ENCODE data around the gene GABRA4. TPM values are rescaled to one million over a fixed set of nuclear protein-coding genes. Genes with fewer than 3 reads are reported as not detected.

GABRA4 gene
- total and polyA plus RNA-seq, 2 donors (not counting 1 experiment from before 2014, with no cell fraction given): not detected

DNA sequence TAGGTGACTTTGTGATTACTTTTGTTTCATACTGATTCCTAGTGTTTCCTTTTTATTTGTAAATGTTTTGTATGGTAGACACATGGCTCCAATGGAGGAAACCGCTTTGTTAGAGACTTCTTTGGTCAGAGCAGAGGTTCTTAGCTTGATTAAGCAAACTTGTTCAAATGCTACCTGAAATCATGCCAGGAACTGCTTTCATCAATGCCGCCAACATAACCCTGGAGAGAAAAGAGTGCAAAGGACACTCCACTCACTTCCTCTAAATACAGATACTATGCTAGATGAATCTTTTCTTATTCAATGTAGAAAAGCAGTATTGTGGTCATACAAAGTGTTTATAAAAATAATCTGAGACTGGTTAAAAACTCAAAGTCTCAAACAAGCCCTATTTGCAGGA is 58.7 kb downstream of the GABRA4 start:
- Histone ChIP-seq H3K79me2 (ENCODE audit: control insufficient read depth, insufficient read depth, low read length) (no peaks in the 10 kb centered on the region), H3K9me3 (ENCODE audit: control extremely low read depth in 1 of 3, control insufficient read depth in 2 of 3, insufficient read depth in 1 of 3, low read length in 2 of 3) (no peaks in the 10 kb centered on the region), H3K36me3 (replicated peaks in 1 of 2; ENCODE audit: control extremely low read depth in 1 of 2, control insufficient read depth in 1 of 2, extremely low read depth in 1 of 2, insufficient read depth in 2 of 2, low read length in 1 of 2) (no peaks in the 10 kb centered on the region), H3K4me2 (replicated peaks; ENCODE audit: low read depth, low read length, poor library complexity, severe bottlenecking) (no peak overlapping the region), H3K9ac (ENCODE audit: low read length) (no peak overlapping the region), H4K20me1 (ENCODE audit: control insufficient read depth, insufficient read depth, low read length, poor library complexity, severe bottlenecking) (no peaks in the 10 kb centered on the region), H3K4me3 (ENCODE audit: control extremely low read depth in 1 of 5, extremely low read depth in 1 of 5, insufficient read depth in 1 of 5, low read depth in 2 of 5, low read length in 4 of 5) (no peak overlapping the region), H3K4me1 (ENCODE audit: control insufficient read depth in 2 of 2, insufficient read depth in 2 of 2, low read length in 2 of 2) (no peaks in the 10 kb centered on the region), H3K27me3 (replicated peaks in 1 of 4; ENCODE audit: control extremely low read depth in 1 of 4, control insufficient read depth in 3 of 4, insufficient read depth in 4 of 4, low read length in 3 of 4) (no peaks in the 10 kb centered on the region), H2AFZ (ENCODE audit: insufficient read depth, low read depth, low read length, poor library complexity, severe bottlenecking) (no peak overlapping the region), H3K27ac (ENCODE audit: low read length in 2 of 2) (no peak overlapping the region)
- ChIA-PET POLR2A (no interaction called here), CTCF (no interaction called here)
- intact Hi-C loops (cut with micrococcal nuclease): loop anchor here (10.0 kb wide), 1 partner anchor 630 kb away; no protein-coding TSS in a partner anchor
- no peak for TF ChIP-seq EZH2 (IDR thresholded peaks at IDR 0.05; ENCODE audit: borderline replicate concordance, insufficient read depth, low read depth, low read length, poor library complexity, severe bottlenecking)
- TF ChIP-seq, protein P1, sequence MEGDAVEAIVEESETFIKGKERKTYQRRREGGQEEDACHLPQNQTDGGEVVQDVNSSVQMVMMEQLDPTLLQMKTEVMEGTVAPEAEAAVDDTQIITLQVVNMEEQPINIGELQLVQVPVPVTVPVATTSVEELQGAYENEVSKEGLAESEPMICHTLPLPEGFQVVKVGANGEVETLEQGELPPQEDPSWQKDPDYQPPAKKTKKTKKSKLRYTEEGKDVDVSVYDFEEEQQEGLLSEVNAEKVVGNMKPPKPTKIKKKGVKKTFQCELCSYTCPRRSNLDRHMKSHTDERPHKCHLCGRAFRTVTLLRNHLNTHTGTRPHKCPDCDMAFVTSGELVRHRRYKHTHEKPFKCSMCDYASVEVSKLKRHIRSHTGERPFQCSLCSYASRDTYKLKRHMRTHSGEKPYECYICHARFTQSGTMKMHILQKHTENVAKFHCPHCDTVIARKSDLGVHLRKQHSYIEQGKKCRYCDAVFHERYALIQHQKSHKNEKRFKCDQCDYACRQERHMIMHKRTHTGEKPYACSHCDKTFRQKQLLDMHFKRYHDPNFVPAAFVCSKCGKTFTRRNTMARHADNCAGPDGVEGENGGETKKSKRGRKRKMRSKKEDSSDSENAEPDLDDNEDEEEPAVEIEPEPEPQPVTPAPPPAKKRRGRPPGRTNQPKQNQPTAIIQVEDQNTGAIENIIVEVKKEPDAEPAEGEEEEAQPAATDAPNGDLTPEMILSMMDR (IDR thresholded peaks at IDR 0.05): no peak
- Mint-ChIP-seq H3K9me3 (ENCODE audit: insufficient read depth) (no peaks in the 10 kb centered on the region), H3K4me1 (no peaks in the 10 kb centered on the region), H3K4me3 (no peak overlapping the region), H3K27me3 (no peaks in the 10 kb centered on the region), H3K27ac (no peak overlapping the region)
- DNase-seq (no peak), ATAC-seq (ENCODE audit: low read depth) (no peak)
- WGBS (ENCODE audit: insufficient coverage): 90% methylated on average over 1 of the region's 2 CpGs

DNA sequence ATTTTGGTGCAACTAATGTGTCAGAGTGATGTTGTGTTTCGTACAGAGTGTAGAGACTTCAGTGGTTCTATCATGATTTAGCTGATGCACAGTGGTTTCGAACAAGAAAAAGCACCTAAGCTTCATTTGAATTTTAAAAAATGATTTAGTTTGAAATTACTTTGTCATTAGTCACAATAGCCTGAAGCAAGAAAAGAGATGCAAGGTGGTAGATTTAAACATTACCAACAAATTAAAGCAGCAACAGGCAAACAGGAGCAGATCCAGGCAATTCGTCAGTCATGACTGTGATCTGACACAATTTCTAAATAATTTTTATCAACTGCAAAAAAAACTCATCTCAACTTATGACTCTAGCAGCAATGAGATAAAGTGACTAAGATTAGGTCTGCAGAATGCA is 59.7 kb downstream of the GABRA4 start:
- no peaks in the 10 kb centered on the region for H3K9me3 ChIP-seq (ENCODE audit: control extremely low read depth in 1 of 3, control insufficient read depth in 2 of 3, insufficient read depth in 1 of 3, low read length in 2 of 3)
- H3K4me1 ChIP-seq (ENCODE audit: control insufficient read depth in 2 of 2, insufficient read depth in 2 of 2, low read length in 2 of 2): no peaks in the 10 kb centered on the region
- DNase-seq (no peak), ATAC-seq (ENCODE audit: low read depth) (no peak)
- Mint-ChIP-seq H3K27ac (no peak overlapping the region), H3K4me3 (no peak overlapping the region), H3K4me1 (no peaks in the 10 kb centered on the region), H3K9me3 (ENCODE audit: insufficient read depth) (no peaks in the 10 kb centered on the region), H3K27me3 (no peaks in the 10 kb centered on the region)
- no peak overlapping the region for H2AFZ ChIP-seq (ENCODE audit: insufficient read depth, low read depth, low read length, poor library complexity, severe bottlenecking)
- intact Hi-C loops (cut with micrococcal nuclease): loop anchor here (10.0 kb wide), 1 partner anchor 631 kb away; no protein-coding TSS in a partner anchor
- no peaks in the 10 kb centered on the region for H4K20me1 ChIP-seq (ENCODE audit: control insufficient read depth, insufficient read depth, low read length, poor library complexity, severe bottlenecking)
- H3K36me3 ChIP-seq (replicated peaks in 1 of 2; ENCODE audit: control extremely low read depth in 1 of 2, control insufficient read depth in 1 of 2, extremely low read depth in 1 of 2, insufficient read depth in 2 of 2, low read length in 1 of 2): no peaks in the 10 kb centered on the region
- ChIA-PET CTCF (no interaction called here), POLR2A (no interaction called here)
- H3K79me2 ChIP-seq (ENCODE audit: control insufficient read depth, insufficient read depth, low read length): no peaks in the 10 kb centered on the region
- H3K4me3 ChIP-seq (ENCODE audit: control extremely low read depth in 1 of 5, extremely low read depth in 1 of 5, insufficient read depth in 1 of 5, low read depth in 2 of 5, low read length in 4 of 5): no peak overlapping the region
- no peaks in the 10 kb centered on the region for H3K27me3 ChIP-seq (replicated peaks in 1 of 4; ENCODE audit: control extremely low read depth in 1 of 4, control insufficient read depth in 3 of 4, insufficient read depth in 4 of 4, low read length in 3 of 4)
- no peak overlapping the region for H3K27ac ChIP-seq (ENCODE audit: low read length in 2 of 2)
- no peak overlapping the region for H3K9ac ChIP-seq (ENCODE audit: low read length)
- TF ChIP-seq EZH2 (IDR thresholded peaks at IDR 0.05; ENCODE audit: borderline replicate concordance, insufficient read depth, low read depth, low read length, poor library complexity, severe bottlenecking): no peak
- TF ChIP-seq, protein P1 (IDR thresholded peaks at IDR 0.05): no peak
- WGBS (ENCODE audit: insufficient coverage): 100% methylated on average over 1 of the region's 3 CpGs
- H3K4me2 ChIP-seq (replicated peaks; ENCODE audit: low read depth, low read length, poor library complexity, severe bottlenecking): no peak overlapping the region
